Forelimb muscle (tissue), 1 donor: ENCODE results near the gene GNG13. TPM values are rescaled to one million over a fixed set of nuclear protein-coding genes. Genes with fewer than 3 reads are reported as not detected.
"Not testable (repeated sequence)": the region's sequence is repeated elsewhere in the genome, so short reads cannot be mapped to it uniquely, and the experiment has no call there.

Experiments used
- DNase-seq: peaks from one replicate; pipeline ENCODE4 v3.0.0-alpha.2; 2013; ENCODE audit warnings: low read depth
- polyA plus RNA-seq: library from polyadenylated mRNA; unstranded; fragments of 120-200 nt; gene quantifications from one replicate; pipeline ENCODE4 v1.2.1, GENCODE V29; 2013; ENCODE audit not compliant: insufficient read length

GNG13 gene
- polyA plus RNA-seq, 1 donor: not detected

- DNase-seq: no peak
Observed at GRCh38 chr16:761625-762513, 38.7 kb downstream of the GNG13 start.

GRCh38 chr16:760545-761343 lies 39.8 kb downstream of the GNG13 start, which contains the start of gene MSLN:
Gene MSLN, plus strand, starts transcription at chr16:760734. Its CDS starts 1,947 bp downstream, at chr16:762681.
- DNase-seq: no peak

- no peak for DNase-seq
Observed at GRCh38 chr16:760065-760464, 40.5 kb downstream of the GNG13 start.

- DNase-seq: no peak
Observed at GRCh38 chr16:759110-759910, 41.2 kb downstream of the GNG13 start.

GRCh38 chr16:756428-756827 lies 44.1 kb downstream of the GNG13 start:
- DNase-seq: no peak

- peak; percentile 2 for DNase-seq
Observed at GRCh38 chr16:754656-755055, 45.9 kb downstream of the GNG13 start.

GRCh38 chr16:754121-754607 lies 46.4 kb downstream of the GNG13 start:
- not testable (repeated sequence) for DNase-seq

- no peak for DNase-seq
Observed at GRCh38 chr16:752007-752312, 48.6 kb downstream of the GNG13 start.

- no peak for DNase-seq
Observed at GRCh38 chr16:751152-752006, 49.2 kb downstream of the GNG13 start.

GRCh38 chr16:750485-750884 lies 50.0 kb downstream of the GNG13 start:
- DNase-seq: no peak

GRCh38 chr16:749010-749409 lies 51.5 kb downstream of the GNG13 start:
- no peak for DNase-seq

Other genes starting within 250 kb of the GNG13 start
- 0.14 TPM for gene PRR35, start 240.3 kb downstream of the GNG13 start, polyA plus RNA-seq
- gene NHLRC4, start 233.7 kb downstream of the GNG13 start, polyA plus RNA-seq: 0.99 TPM
- 16.1 TPM for gene PIGQ, start 230.8 kb downstream of the GNG13 start, polyA plus RNA-seq
- gene RAB40C, start 210.7 kb downstream of the GNG13 start, polyA plus RNA-seq: 12.6 TPM
- 0.76 TPM for gene WFIKKN1, start 169.7 kb downstream of the GNG13 start, polyA plus RNA-seq
- 36.6 TPM for gene METTL26, start 164.4 kb downstream of the GNG13 start, polyA plus RNA-seq
- gene MCRIP2, start 158.9 kb downstream of the GNG13 start, polyA plus RNA-seq: 14.5 TPM
- gene WDR90, start 151.4 kb downstream of the GNG13 start, polyA plus RNA-seq: 17.9 TPM
- 58.3 TPM for gene RHOT2, start 132.6 kb downstream of the GNG13 start, polyA plus RNA-seq
- 1.8 TPM for gene RHBDL1, start 125.1 kb downstream of the GNG13 start, polyA plus RNA-seq
- gene STUB1, start 120.3 kb downstream of the GNG13 start, polyA plus RNA-seq: 88.0 TPM
- gene JMJD8, start 116.4 kb downstream of the GNG13 start, polyA plus RNA-seq: 35.1 TPM
- 7.1 TPM for gene WDR24, start 110.3 kb downstream of the GNG13 start, polyA plus RNA-seq
- gene FBXL16, start 94.9 kb downstream of the GNG13 start, polyA plus RNA-seq: 0.34 TPM
- 26.1 TPM for gene METRN, start 85.6 kb downstream of the GNG13 start, polyA plus RNA-seq
- 15.4 TPM for gene ANTKMT, start 79.6 kb downstream of the GNG13 start, polyA plus RNA-seq
- gene CCDC78, start 74.3 kb downstream of the GNG13 start, polyA plus RNA-seq: 1.5 TPM
- 3.2 TPM for gene HAGHL, start 73.6 kb downstream of the GNG13 start, polyA plus RNA-seq
- 18.0 TPM for gene CIAO3, start 59.7 kb downstream of the GNG13 start, polyA plus RNA-seq
- 0.34 TPM for gene MSLN, start 40.0 kb downstream of the GNG13 start, polyA plus RNA-seq
- gene RPUSD1, start 12.4 kb downstream of the GNG13 start, polyA plus RNA-seq: 10.3 TPM
- gene CHTF18, start 12.1 kb downstream of the GNG13 start, polyA plus RNA-seq: 15.4 TPM
- gene LMF1, start 170.2 kb upstream of the GNG13 start, polyA plus RNA-seq: 9.4 TPM
- gene SOX8, start 181.0 kb upstream of the GNG13 start, polyA plus RNA-seq: 36.9 TPM